ENCODE measurements around the gene ARHGEF28.

Gene ARHGEF28

GRCh38 chr5:73702534-73702933, 76.5 kb downstream of the ARHGEF28 start:
- no peak for DNase-seq

- DNase-seq = no peak
Measured at GRCh38 chr5:73702951-73703350, 77.0 kb downstream of the ARHGEF28 start.

GRCh38 chr5:73705364-73705763, 79.4 kb downstream of the ARHGEF28 start:
- DNase-seq = no peak

- DNase-seq = no peak
Measured at GRCh38 chr5:73706963-73707362, 81.0 kb downstream of the ARHGEF28 start.

- no peak for DNase-seq
Measured at GRCh38 chr5:73709536-73710129, 83.6 kb downstream of the ARHGEF28 start.

GRCh38 chr5:73716284-73716808, 90.3 kb downstream of the ARHGEF28 start:
- no peak for DNase-seq

- no peak for DNase-seq
Measured at GRCh38 chr5:73718762-73719161, 92.8 kb downstream of the ARHGEF28 start.

- no peak for DNase-seq
Measured at GRCh38 chr5:73719632-73720031, 93.6 kb downstream of the ARHGEF28 start.

- no peak for DNase-seq
Measured at GRCh38 chr5:73722231-73722630, 96.2 kb downstream of the ARHGEF28 start.

- DNase-seq = no peak
Measured at GRCh38 chr5:73726071-73726470, 100.1 kb downstream of the ARHGEF28 start.

GRCh38 chr5:73726606-73727231, 100.7 kb downstream of the ARHGEF28 start:
- DNase-seq = no peak

- DNase-seq = no peak
Measured at GRCh38 chr5:73727470-73727869, 101.5 kb downstream of the ARHGEF28 start.

- DNase-seq = no peak
Measured at GRCh38 chr5:73728493-73729273, 102.7 kb downstream of the ARHGEF28 start.

GRCh38 chr5:73729329-73729728, 103.3 kb downstream of the ARHGEF28 start:
- DNase-seq = no peak

GRCh38 chr5:73732045-73732444, 106.0 kb downstream of the ARHGEF28 start:
- no peak for DNase-seq

GRCh38 chr5:73733219-73733618, 107.2 kb downstream of the ARHGEF28 start:
- no peak for DNase-seq

- no peak for DNase-seq
Measured at GRCh38 chr5:73735032-73735734, 109.2 kb downstream of the ARHGEF28 start.

GRCh38 chr5:73739650-73740049, 113.7 kb downstream of the ARHGEF28 start:
- DNase-seq = no peak

GRCh38 chr5:73740274-73740790, 114.3 kb downstream of the ARHGEF28 start:
- no peak for DNase-seq

- no peak for DNase-seq
Measured at GRCh38 chr5:73743161-73743560, 117.2 kb downstream of the ARHGEF28 start.

GRCh38 chr5:73745836-73746235, 119.8 kb downstream of the ARHGEF28 start:
- no peak for DNase-seq

- no peak for DNase-seq
Measured at GRCh38 chr5:73746608-73747007, 120.6 kb downstream of the ARHGEF28 start.
